ENCODE results near the gene GABRD. TPM values are rescaled to one million over a fixed set of nuclear protein-coding genes. Genes with fewer than 3 reads are reported as not detected.
A peak's percentile ranks its signal among the peaks of the same experiment; 100 is the strongest.

GABRD gene
- total RNA-seq, 3 donors from 2014 or later (not counting 1 experiment from before 2014, with no cell fraction given) = 0.19 to 0.33 TPM; not detected in 1

DNA sequence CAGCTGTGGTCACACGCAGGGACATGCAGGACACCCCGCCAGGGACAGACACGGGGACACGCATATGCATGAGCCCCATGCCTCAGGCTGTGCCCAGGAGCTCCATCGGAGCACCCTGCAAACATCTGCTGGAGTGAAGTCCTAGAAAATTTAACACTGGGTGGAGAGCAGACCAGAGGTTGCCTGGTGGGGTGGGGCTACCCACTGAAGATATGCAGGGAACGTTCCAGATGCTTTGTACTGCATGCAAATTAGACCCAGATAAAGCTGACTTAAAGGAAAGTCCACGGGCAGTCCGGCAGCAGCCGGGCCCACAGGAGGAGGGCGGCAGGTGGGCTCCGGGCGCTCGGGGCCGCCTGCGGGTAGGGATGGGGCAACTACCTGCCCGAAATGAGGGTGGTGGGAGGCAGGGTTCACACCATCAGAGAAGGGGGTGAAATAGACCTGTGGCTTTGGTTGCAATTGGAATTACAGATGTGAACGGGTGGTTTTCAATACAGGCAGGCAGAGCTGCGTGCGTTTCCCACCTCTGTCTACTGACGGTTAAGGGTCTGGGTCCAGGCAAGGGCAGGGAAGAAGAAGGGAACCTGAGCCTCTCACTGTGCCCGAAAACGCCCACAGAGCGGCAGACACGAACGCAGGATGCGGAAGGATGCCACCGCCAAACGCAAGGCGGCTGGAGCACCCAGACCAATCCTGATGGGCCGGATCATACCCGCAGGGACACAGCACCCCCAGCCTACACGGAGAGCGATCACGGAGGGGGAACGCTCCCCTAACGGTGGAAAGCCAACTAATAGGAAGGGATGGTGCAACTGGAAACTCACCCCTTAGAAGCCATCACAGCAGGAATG lies 36.5 kb upstream of the GABRD start:
- TF ChIP-seq, protein P1, sequence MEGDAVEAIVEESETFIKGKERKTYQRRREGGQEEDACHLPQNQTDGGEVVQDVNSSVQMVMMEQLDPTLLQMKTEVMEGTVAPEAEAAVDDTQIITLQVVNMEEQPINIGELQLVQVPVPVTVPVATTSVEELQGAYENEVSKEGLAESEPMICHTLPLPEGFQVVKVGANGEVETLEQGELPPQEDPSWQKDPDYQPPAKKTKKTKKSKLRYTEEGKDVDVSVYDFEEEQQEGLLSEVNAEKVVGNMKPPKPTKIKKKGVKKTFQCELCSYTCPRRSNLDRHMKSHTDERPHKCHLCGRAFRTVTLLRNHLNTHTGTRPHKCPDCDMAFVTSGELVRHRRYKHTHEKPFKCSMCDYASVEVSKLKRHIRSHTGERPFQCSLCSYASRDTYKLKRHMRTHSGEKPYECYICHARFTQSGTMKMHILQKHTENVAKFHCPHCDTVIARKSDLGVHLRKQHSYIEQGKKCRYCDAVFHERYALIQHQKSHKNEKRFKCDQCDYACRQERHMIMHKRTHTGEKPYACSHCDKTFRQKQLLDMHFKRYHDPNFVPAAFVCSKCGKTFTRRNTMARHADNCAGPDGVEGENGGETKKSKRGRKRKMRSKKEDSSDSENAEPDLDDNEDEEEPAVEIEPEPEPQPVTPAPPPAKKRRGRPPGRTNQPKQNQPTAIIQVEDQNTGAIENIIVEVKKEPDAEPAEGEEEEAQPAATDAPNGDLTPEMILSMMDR (IDR thresholded peaks at IDR 0.05) = no peak
- H3K9me3 Mint-ChIP-seq = no peaks in the 10 kb centered on the region

DNA sequence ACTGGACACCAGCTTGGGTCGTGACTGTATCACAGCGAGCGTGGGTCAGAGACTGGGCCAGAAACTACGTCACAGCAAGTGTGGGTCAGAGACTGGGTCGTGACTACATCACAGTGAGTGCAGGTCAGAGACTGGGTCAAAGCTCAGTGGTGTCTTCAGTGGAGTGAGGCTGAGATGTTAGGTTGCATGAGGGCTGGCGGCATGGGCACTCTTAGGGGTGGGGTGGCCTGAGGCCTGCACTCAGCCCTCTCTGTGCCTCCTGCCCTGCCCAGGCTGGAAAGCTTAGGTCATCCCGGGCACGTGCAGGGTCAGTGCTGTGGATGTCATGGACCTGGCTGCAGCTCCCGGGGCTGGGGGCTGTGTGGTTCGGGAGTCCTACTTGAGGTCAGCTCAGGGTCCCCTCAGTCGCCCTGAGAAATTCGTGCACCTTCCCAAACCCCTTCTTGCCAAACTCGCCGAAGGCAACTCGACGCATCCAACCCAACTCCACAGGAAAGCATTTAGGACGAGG lies 34.5 kb upstream of the GABRD start:
- TF ChIP-seq, protein P1 (IDR thresholded peaks at IDR 0.05) = no peak
- Histone ChIP-seq H3K4me1 (ENCODE audit: control insufficient read depth, insufficient read depth, low read length) (no peaks in the 10 kb centered on the region), H3K27ac (ENCODE audit: low read length) (no peak overlapping the region), H3K4me3 (ENCODE audit: low read length) (no peak overlapping the region), H3K27me3 (ENCODE audit: control insufficient read depth, insufficient read depth, low read length) (no peaks in the 10 kb centered on the region), H3K36me3 (ENCODE audit: control insufficient read depth, insufficient read depth, low read length) (no peaks in the 10 kb centered on the region), H3K9me3 (ENCODE audit: control insufficient read depth, insufficient read depth, low read length) (no peaks in the 10 kb centered on the region)
- H3K36me3 Mint-ChIP-seq = no peaks in the 10 kb centered on the region
- ATAC-seq (peak in 1 of 3 donors; percentile 41), DNase-seq (no peak)
- no peaks in the 10 kb centered on the region for H3K4me1 Mint-ChIP-seq
- no peak overlapping the region for H3K27ac Mint-ChIP-seq
- H3K27me3 Mint-ChIP-seq (ENCODE audit: low read depth in 2 of 2) = no peaks in the 10 kb centered on the region
- intact Hi-C loops (cut with micrococcal nuclease) = no loop called here
- no peaks in the 10 kb centered on the region for H3K9me3 Mint-ChIP-seq
- no peak overlapping the region for H3K4me3 Mint-ChIP-seq
- WGBS (ENCODE audit: insufficient coverage) = 79% methylated on average over 17 of the region's 17 CpGs

More for the DNA sequence above, 36.5 kb upstream of the GABRD start:
- Histone ChIP-seq H3K4me1 (ENCODE audit: control insufficient read depth, insufficient read depth, low read length) (no peaks in the 10 kb centered on the region), H3K4me3 (ENCODE audit: low read length) (no peak overlapping the region), H3K9me3 (ENCODE audit: control insufficient read depth, insufficient read depth, low read length) (no peaks in the 10 kb centered on the region), H3K36me3 (ENCODE audit: control insufficient read depth, insufficient read depth, low read length) (no peaks in the 10 kb centered on the region), H3K27me3 (ENCODE audit: control insufficient read depth, insufficient read depth, low read length) (no peaks in the 10 kb centered on the region), H3K27ac (ENCODE audit: low read length) (no peak overlapping the region)
- Mint-ChIP-seq H3K4me3 (no peak overlapping the region), H3K27ac (no peak overlapping the region), H3K4me1 (no peaks in the 10 kb centered on the region), H3K36me3 (no peaks in the 10 kb centered on the region), H3K27me3 (ENCODE audit: low read depth in 2 of 2) (no peaks in the 10 kb centered on the region)
- 93% methylated on average over 36 of the region's 36 CpGs for WGBS (ENCODE audit: insufficient coverage)
- no peak for DNase-seq
- intact Hi-C loops (cut with micrococcal nuclease) = no loop called here
- ATAC-seq = no peak

DNA sequence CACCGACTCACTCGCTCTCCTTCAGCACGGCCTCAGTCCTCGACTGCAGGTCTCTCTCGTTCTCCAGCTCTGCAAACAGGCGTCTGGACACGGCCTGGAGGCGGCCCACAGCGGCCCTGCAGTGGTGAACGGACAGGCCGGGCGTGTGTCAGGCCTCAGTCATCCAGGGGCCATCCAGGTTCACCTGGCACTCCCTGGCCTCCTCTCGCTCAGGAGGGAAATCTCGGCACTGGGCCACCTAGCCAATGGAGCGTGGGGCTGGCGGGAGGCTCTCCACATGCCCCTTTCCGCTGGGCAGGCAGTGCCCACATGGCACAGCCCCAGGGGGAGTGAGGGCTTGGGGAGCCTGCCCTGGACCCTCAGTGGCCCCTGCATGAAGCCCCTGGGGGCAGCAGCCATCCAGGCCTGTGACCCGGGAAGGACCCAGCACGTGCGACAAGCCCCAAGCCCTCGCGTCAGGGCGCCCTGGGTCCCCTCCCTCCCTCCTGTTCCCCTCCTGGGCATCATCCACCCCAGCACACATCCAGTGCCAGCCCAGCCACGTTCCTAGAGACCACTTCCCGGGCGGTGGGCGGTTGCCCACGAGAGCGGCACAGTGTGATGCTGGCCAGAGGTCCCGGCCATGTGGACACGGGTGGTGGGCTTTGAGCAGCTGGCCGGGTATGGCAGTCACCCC lies 33.6 kb upstream of the GABRD start:
- H3K4me1 Mint-ChIP-seq = no peaks in the 10 kb centered on the region
- TF ChIP-seq, protein P1 (IDR thresholded peaks at IDR 0.05) = no peak
- intact Hi-C loops (cut with micrococcal nuclease) = no loop called here
- no peaks in the 10 kb centered on the region for H3K27me3 Mint-ChIP-seq (ENCODE audit: low read depth in 2 of 2)
- H3K9me3 Mint-ChIP-seq = no peaks in the 10 kb centered on the region
- no peaks in the 10 kb centered on the region for H3K36me3 Mint-ChIP-seq
- 86% methylated on average over 32 of the region's 32 CpGs for WGBS (ENCODE audit: insufficient coverage)
- Histone ChIP-seq H3K27me3 (ENCODE audit: control insufficient read depth, insufficient read depth, low read length) (no peaks in the 10 kb centered on the region), H3K9me3 (ENCODE audit: control insufficient read depth, insufficient read depth, low read length) (no peaks in the 10 kb centered on the region), H3K27ac (ENCODE audit: low read length) (no peak overlapping the region), H3K4me1 (ENCODE audit: control insufficient read depth, insufficient read depth, low read length) (no peaks in the 10 kb centered on the region), H3K36me3 (ENCODE audit: control insufficient read depth, insufficient read depth, low read length) (no peaks in the 10 kb centered on the region), H3K4me3 (ENCODE audit: low read length) (no peak overlapping the region)
- DNase-seq (no peak), ATAC-seq (no peak)
- H3K4me3 Mint-ChIP-seq = no peak overlapping the region
- H3K27ac Mint-ChIP-seq = no peak overlapping the region

Data from natural killer cell (primary cell).